HG03575 (cell line): ENCODE results near the gene PRRT2.
"Not testable (repeated sequence)": the region's sequence is repeated elsewhere in the genome, so short reads cannot be mapped to it uniquely, and the experiment has no call there.

Experiments used
- ATAC-seq: cut with Tn5 transposase; IDR thresholded peaks from one replicate; pipeline ENCODE4 v1.9.1; 2021; ENCODE audit not compliant: unreplicated experiment, insufficient number of reproducible peaks, low FRiP score; ENCODE audit errors: extremely low read depth

Gene PRRT2

GRCh38 chr16:29811896-29812665 is at the start of gene PRRT2:
TSS of gene PRRT2 (plus strand) at chr16:29812193. CDS start at chr16:29813055, 862 bp downstream.
- ATAC-seq: no peak

- no peak for ATAC-seq
Observed at GRCh38 chr16:29763326-29763725, 48.7 kb upstream of the PRRT2 start.

- no peak for ATAC-seq
Observed at GRCh38 chr16:29765167-29766032, 46.6 kb upstream of the PRRT2 start.

GRCh38 chr16:29766571-29766970 is 45.4 kb upstream of the PRRT2 start:
- ATAC-seq: no peak

GRCh38 chr16:29767062-29767461 is 44.9 kb upstream of the PRRT2 start:
- no peak for ATAC-seq

GRCh38 chr16:29769507-29769906 is 42.5 kb upstream of the PRRT2 start:
- no peak for ATAC-seq

- ATAC-seq: no peak
Observed at GRCh38 chr16:29770250-29770929, 41.6 kb upstream of the PRRT2 start.

- not testable (repeated sequence) for ATAC-seq
Observed at GRCh38 chr16:29772330-29772729, 39.7 kb upstream of the PRRT2 start.

GRCh38 chr16:29774730-29775129 is 37.3 kb upstream of the PRRT2 start:
- no peak for ATAC-seq

GRCh38 chr16:29775742-29776408 is 36.1 kb upstream of the PRRT2 start:
- no peak for ATAC-seq

GRCh38 chr16:29777576-29778350 is 34.2 kb upstream of the PRRT2 start, which contains the start of gene ZG16:
TSS of gene ZG16 (plus strand) at chr16:29778256. CDS start at chr16:29779267, 1,011 bp downstream.
- no peak for ATAC-seq

- no peak for ATAC-seq
Observed at GRCh38 chr16:29779474-29779873, 32.5 kb upstream of the PRRT2 start.

- ATAC-seq: not testable (repeated sequence)
Observed at GRCh38 chr16:29783094-29783953, 28.7 kb upstream of the PRRT2 start.

GRCh38 chr16:29784157-29784556 is 27.8 kb upstream of the PRRT2 start:
- ATAC-seq: no peak

GRCh38 chr16:29784901-29785500 is 27.0 kb upstream of the PRRT2 start:
- ATAC-seq: no peak

- not testable (repeated sequence) for ATAC-seq
Observed at GRCh38 chr16:29787155-29787554, 24.8 kb upstream of the PRRT2 start.

- ATAC-seq: no peak
Observed at GRCh38 chr16:29789775-29790182, 22.2 kb upstream of the PRRT2 start.
